Spleen (tissue), 7 donors: ENCODE measurements around the gene ZRSR2.

ENCODE experiments used
- POLR2A ChIP-seq, 3 donors: fragments of 450-650 bp; IDR thresholded peaks; one replicate each; pipeline ENCODE4 v1.5.1; 2017; ENCODE audit warnings: antibody characterized with exemption in 3 of 3, mild to moderate bottlenecking in 1 of 3
- POLR2AphosphoS5 ChIP-seq, 3 donors: sonication (generic); formaldehyde crosslinking; IDR thresholded peaks; one replicate each; pipeline ENCODE4 v1.5.1; 2017; ENCODE audit warnings: antibody characterized with exemption in 3 of 3
- TF ChIP-seq, protein P1 (sequence below), 11 experiments: fragments of 200-600 bp in 7 of 11; fragments of 450-650 bp in 4 of 11; sonication (generic) in 4 of 11; IDR thresholded peaks in 8 of 11; conservative IDR thresholded peaks in 3 of 11; 1 replicate in 7 of 11; 2 replicates in 4 of 11; pipeline versions ENCODE4 v1.4.0 to v1.8.0; 2016 to 2021; ENCODE audit warnings: antibody characterized with exemption in 11 of 11, inconsistent platforms in 4 of 11, mild to moderate bottlenecking in 1 of 11
- donor health status: DM: no; HTN: no; CAD: no; lungs with moderate emphysema.
- donor health status: DM: no; HTN: no; CAD: no.
- donor health status: DM: no; HTN: no; CAD: no.

DNA sequence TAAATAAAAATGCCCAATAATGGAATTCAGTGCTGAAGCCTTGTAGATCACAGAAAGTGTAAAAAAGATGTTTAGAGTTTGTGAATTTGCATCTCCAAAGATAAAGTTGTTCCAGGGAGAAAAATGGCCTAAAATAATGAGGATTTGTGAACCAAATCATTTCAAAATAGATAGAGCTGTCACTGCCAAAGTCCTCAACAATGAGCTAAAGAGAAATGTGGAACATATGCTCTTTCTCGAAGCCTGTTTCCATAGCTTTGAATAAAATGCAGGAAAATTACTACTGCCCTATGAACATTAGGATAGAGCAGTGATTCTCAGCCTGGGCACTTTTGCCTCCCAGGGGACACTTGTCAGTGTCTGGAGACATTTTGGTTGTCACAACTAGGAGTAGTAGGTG is 67.8 kb downstream of the ZRSR2 start:
- TF ChIP-seq, protein P1, sequence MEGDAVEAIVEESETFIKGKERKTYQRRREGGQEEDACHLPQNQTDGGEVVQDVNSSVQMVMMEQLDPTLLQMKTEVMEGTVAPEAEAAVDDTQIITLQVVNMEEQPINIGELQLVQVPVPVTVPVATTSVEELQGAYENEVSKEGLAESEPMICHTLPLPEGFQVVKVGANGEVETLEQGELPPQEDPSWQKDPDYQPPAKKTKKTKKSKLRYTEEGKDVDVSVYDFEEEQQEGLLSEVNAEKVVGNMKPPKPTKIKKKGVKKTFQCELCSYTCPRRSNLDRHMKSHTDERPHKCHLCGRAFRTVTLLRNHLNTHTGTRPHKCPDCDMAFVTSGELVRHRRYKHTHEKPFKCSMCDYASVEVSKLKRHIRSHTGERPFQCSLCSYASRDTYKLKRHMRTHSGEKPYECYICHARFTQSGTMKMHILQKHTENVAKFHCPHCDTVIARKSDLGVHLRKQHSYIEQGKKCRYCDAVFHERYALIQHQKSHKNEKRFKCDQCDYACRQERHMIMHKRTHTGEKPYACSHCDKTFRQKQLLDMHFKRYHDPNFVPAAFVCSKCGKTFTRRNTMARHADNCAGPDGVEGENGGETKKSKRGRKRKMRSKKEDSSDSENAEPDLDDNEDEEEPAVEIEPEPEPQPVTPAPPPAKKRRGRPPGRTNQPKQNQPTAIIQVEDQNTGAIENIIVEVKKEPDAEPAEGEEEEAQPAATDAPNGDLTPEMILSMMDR (IDR thresholded peaks at IDR 0.05 in 8 of 11, conservative IDR thresholded peaks at IDR 0.05 in 3 of 11): no peak
- no peak for TF ChIP-seq POLR2A (IDR thresholded peaks at IDR 0.05)
- no peak for TF ChIP-seq POLR2AphosphoS5 (IDR thresholded peaks at IDR 0.05)
